ENCODE measurements around the gene LASP1.

- TF ChIP-seq CTCF (IDR thresholded peaks at IDR 0.05; ENCODE audit: low read depth, low read length) (no peak), MYC (IDR thresholded peaks at IDR 0.05; ENCODE audit: low read depth, low read length) (no peak)
These were observed 8.4 kb upstream of the LASP1 start for GRCh38 chr17:38861399-38861843.
